Transverse colon (tissue), 3 donors: ENCODE results near the gene TTLL7.

Experiments used
- CTCF ChIP-seq, 5 experiments: fragments of 200-600 bp in 3 of 5; fragments of 450-650 bp in 2 of 5; sonication (generic) in 3 of 5; IDR thresholded peaks; 1 replicate in 2 of 5; 2 replicates in 3 of 5; pipeline ENCODE4 v1.5.1; 2016 to 2017; ENCODE audit warnings: antibody characterized with exemption in 5 of 5, inconsistent platforms in 3 of 5, mild to moderate bottlenecking in 2 of 5, moderate library complexity in 1 of 5
- EP300 ChIP-seq: sonication (generic); formaldehyde crosslinking; IDR thresholded peaks from one replicate; pipeline ENCODE4 v1.6.1; 2017; ENCODE audit warnings: antibody characterized with exemption, low read depth

GRCh38 chr1:83998205-83998497 is 781 bp downstream of the TTLL7 start:
- TF ChIP-seq CTCF (IDR thresholded peaks at IDR 0.05) (no peak), EP300 (no peak)
